GM19023 (cell line): ENCODE measurements around the gene SLC17A4.

ENCODE experiments used
- ATAC-seq: cut with Tn5 transposase; IDR thresholded peaks from one replicate; pipeline ENCODE4 v1.9.1; 2021; ENCODE audit warnings: mild to moderate bottlenecking, moderate library complexity; ENCODE audit not compliant: unreplicated experiment

SLC17A4 gene

GRCh38 chr6:25815194-25815593 lies 60.7 kb downstream of the SLC17A4 start:
- ATAC-seq: no peak

- ATAC-seq: no peak
These were observed 61.7 kb downstream of the SLC17A4 start for GRCh38 chr6:25816252-25816651.

- ATAC-seq: no peak
These were observed 66.8 kb downstream of the SLC17A4 start for GRCh38 chr6:25821341-25821740.

GRCh38 chr6:25829375-25829774 lies 74.8 kb downstream of the SLC17A4 start:
- ATAC-seq: no peak

DNA sequence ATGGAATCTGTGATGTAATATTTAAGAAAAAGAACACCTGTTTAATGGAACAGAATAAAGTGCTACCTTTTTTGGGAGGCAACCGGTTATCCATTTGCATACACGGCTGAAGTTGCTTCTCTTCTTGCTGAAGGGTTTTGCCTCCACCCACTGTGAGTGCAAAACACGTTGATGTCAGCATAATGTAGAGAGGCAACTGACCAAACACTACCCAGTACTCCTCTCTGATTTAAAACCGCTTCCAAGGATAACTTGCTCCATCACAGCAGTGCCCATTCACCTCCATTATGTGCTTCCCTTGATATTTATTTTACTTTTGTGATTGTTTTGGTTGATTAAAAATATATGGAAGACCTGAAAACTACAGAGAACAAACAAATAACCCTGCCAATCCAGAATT lies 75.9 kb downstream of the SLC17A4 start:
- ATAC-seq: no peak
